Activated CD8-positive, alpha-beta memory T cell treated with anti-CD3 and anti-CD28 coated beads for 4 hours (primary cell): ENCODE measurements around the gene DACH1.

Experiments
- DNase-seq, 2 donors: peaks; one replicate each; pipeline ENCODE4 v3.0.0-alpha.2; 2020; ENCODE audit warnings: low read depth in 2 of 2

DACH1 gene

GRCh38 chr13:71702253-71702652 is 164.8 kb downstream of the DACH1 start:
- DNase-seq, result no peak

GRCh38 chr13:71701741-71702140 is 165.3 kb downstream of the DACH1 start:
- DNase-seq, result no peak

- no peak for DNase-seq
Observed at GRCh38 chr13:71699342-71699741, 167.7 kb downstream of the DACH1 start.

- no peak for DNase-seq
Observed at GRCh38 chr13:71695662-71696061, 171.3 kb downstream of the DACH1 start.

- DNase-seq, result no peak
Observed at GRCh38 chr13:71685072-71685471, 181.9 kb downstream of the DACH1 start.

GRCh38 chr13:71681901-71682613 is 184.9 kb downstream of the DACH1 start:
- DNase-seq, result no peak

GRCh38 chr13:71677124-71677523 is 189.9 kb downstream of the DACH1 start:
- no peak for DNase-seq

- DNase-seq, result no peak
Observed at GRCh38 chr13:71672512-71672911, 194.5 kb downstream of the DACH1 start.

GRCh38 chr13:71663431-71663830 is 203.6 kb downstream of the DACH1 start:
- DNase-seq, result no peak

GRCh38 chr13:71661921-71662320 is 205.1 kb downstream of the DACH1 start:
- no peak for DNase-seq

- DNase-seq, result no peak
Observed at GRCh38 chr13:71659404-71659803, 207.6 kb downstream of the DACH1 start.

- no peak for DNase-seq
Observed at GRCh38 chr13:71645467-71645866, 221.5 kb downstream of the DACH1 start.

GRCh38 chr13:71644579-71644978 is 222.4 kb downstream of the DACH1 start:
- DNase-seq, result no peak

GRCh38 chr13:71643448-71643860 is 223.6 kb downstream of the DACH1 start:
- DNase-seq, result no peak

GRCh38 chr13:71638751-71639150 is 228.3 kb downstream of the DACH1 start:
- no peak for DNase-seq

- DNase-seq, result no peak
Observed at GRCh38 chr13:71634602-71635443, 232.2 kb downstream of the DACH1 start.

- no peak for DNase-seq
Observed at GRCh38 chr13:71634182-71634581, 232.8 kb downstream of the DACH1 start.

GRCh38 chr13:71632721-71633120 is 234.3 kb downstream of the DACH1 start:
- DNase-seq, result no peak

GRCh38 chr13:71632206-71632605 is 234.8 kb downstream of the DACH1 start:
- no peak for DNase-seq

GRCh38 chr13:71629167-71629566 is 237.8 kb downstream of the DACH1 start:
- no peak for DNase-seq

- no peak for DNase-seq
Observed at GRCh38 chr13:71626421-71627117, 240.4 kb downstream of the DACH1 start.

- no peak for DNase-seq
Observed at GRCh38 chr13:71625694-71626093, 241.3 kb downstream of the DACH1 start.
